ENCODE data around the gene TBK1. TPM values are rescaled to one million over a fixed set of nuclear protein-coding genes. Genes with fewer than 3 reads are reported as not detected.

The TBK1 gene
- 10 to 100 TPM; 48.4 to 57.1 (median 48.8) TPM for total RNA-seq
- total RNA-seq (2013): 60.1 TPM

DNA sequence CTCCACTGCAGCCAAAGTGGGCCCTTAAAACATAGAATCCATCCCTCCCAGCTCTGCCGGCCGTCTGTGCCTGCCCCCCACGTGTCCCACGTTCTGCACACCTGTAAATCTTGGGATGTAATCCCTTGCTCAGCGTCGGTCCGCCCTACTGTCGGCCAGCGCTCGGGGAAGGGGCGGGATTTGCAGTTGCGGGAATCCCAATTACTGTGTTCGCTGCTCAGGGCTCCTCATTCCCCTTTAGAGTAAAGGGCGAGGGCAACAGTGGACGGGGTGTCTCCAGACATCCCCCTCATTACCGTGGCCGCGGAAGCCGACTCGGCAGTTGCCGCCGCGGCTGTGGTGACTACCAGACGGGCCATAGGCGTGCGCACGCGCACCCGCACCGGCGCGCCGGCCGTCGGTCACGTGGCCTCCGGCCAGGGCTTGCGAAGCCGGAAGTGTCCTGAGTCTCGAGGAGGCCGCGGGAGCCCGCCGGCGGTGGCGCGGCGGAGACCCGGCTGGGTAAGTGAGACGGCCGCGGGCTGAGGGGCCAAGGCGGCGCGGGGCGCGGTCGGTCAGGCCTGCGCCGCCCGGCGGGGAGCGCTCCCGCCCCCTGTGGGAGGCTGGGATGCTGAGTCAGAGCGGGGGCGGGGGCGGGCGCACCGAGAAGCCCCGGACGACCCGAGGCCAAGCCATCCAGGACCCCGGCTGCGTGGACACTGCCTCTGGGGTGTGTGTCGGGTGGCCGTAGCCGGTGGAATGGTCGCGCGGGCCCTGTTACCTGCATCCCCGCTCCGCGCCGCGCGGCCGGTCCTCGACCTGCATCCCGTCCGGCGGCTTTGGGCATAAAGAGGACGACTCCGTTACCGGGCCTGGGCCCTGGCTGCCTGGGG is at the start of gene TBK1:
TBK1 (plus strand) TSS at position 434 of the 872 bp plus-strand sequence. CDS start 3,751 bp downstream, outside the sequence.
- Mint-ChIP-seq H3K4me3 (peak within 1 kb of the TSS; percentile 96), H3K9me3 (no peaks in the 10 kb centered on the region), H3K4me1 (peaks cover 40 to 46% of the 10 kb centered on the region in 2 donors), H3K36me3 (no peaks in the 10 kb centered on the region), H3K27me3 (ENCODE audit: low read depth in 2 of 2) (no peaks in the 10 kb centered on the region), H3K27ac (peak within 1 kb of the TSS; percentile 94 to 97)
- Histone ChIP-seq H3K4me3 (ENCODE audit: low read length) (peak within 1 kb of the TSS; percentile 98), H3K4me1 (ENCODE audit: control insufficient read depth, insufficient read depth, low read length) (peaks cover 11% of the 10 kb centered on the region), H3K27me3 (ENCODE audit: control insufficient read depth, insufficient read depth, low read length) (no peaks in the 10 kb centered on the region), H3K36me3 (ENCODE audit: control insufficient read depth, insufficient read depth, low read length) (peaks cover 4% of the 10 kb centered on the region), H3K9me3 (ENCODE audit: control insufficient read depth, insufficient read depth, low read length) (no peaks in the 10 kb centered on the region), H3K27ac (ENCODE audit: low read length) (peak within 1 kb of the TSS; percentile 89)
- TF ChIP-seq, protein P1, sequence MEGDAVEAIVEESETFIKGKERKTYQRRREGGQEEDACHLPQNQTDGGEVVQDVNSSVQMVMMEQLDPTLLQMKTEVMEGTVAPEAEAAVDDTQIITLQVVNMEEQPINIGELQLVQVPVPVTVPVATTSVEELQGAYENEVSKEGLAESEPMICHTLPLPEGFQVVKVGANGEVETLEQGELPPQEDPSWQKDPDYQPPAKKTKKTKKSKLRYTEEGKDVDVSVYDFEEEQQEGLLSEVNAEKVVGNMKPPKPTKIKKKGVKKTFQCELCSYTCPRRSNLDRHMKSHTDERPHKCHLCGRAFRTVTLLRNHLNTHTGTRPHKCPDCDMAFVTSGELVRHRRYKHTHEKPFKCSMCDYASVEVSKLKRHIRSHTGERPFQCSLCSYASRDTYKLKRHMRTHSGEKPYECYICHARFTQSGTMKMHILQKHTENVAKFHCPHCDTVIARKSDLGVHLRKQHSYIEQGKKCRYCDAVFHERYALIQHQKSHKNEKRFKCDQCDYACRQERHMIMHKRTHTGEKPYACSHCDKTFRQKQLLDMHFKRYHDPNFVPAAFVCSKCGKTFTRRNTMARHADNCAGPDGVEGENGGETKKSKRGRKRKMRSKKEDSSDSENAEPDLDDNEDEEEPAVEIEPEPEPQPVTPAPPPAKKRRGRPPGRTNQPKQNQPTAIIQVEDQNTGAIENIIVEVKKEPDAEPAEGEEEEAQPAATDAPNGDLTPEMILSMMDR (IDR thresholded peaks at IDR 0.05): no peak
- under 1% methylated on average over 94 of the region's 94 CpGs for WGBS (ENCODE audit: insufficient coverage)
- intact Hi-C loops (cut with micrococcal nuclease): loop anchor here (2.0 to 10.0 kb wide), 2 partner anchors 47 to 223 kb away; partner anchors contain the start of gene XPOT
- ATAC-seq (peak; percentile 71 to 84 (median 80)), DNase-seq (peak; percentile 72 to 77)

DNA sequence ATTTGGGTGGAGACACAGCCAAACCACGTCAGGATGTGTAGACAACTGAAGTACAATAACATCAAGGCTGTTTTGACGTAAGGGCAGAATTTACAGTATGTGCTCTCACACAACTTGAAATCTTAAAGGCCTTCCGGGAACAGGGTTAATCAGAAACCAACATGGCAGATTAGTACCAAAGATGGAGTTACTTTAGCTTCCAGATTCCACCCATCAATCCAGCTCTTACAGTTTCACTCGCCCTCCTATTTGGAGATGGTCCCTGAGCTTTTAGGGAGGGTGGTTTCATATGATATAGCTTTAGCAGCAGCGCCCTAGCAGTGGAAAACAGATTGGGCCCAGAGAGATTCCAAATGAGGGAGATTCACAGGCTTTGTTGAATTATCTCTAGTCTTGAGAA is 49.7 kb upstream of the TBK1 start:
- Mint-ChIP-seq H3K4me1 (peaks cover 8 to 15% of the 10 kb centered on the region in 2 donors), H3K27me3 (ENCODE audit: low read depth in 2 of 2) (peaks cover 8 to 10% of the 10 kb centered on the region in 2 donors), H3K9me3 (no peaks in the 10 kb centered on the region), H3K4me3 (no peak overlapping the region), H3K36me3 (no peaks in the 10 kb centered on the region), H3K27ac (no peak overlapping the region)
- no peak for ATAC-seq
- H3K27ac ChIP-seq (ENCODE audit: low read length): no peak overlapping the region
- intact Hi-C loops (cut with micrococcal nuclease): loop anchor here (10.0 kb wide), 1 partner anchor 763 kb away; the partner anchor contains the start of gene LEMD3
- no peaks in the 10 kb centered on the region for H3K36me3 ChIP-seq (ENCODE audit: control insufficient read depth, insufficient read depth, low read length)
- no peaks in the 10 kb centered on the region for H3K9me3 ChIP-seq (ENCODE audit: control insufficient read depth, insufficient read depth, low read length)
- no peak overlapping the region for H3K4me3 ChIP-seq (ENCODE audit: low read length)
- peaks cover 18% of the 10 kb centered on the region for H3K4me1 ChIP-seq (ENCODE audit: control insufficient read depth, insufficient read depth, low read length)
- no peaks in the 10 kb centered on the region for H3K27me3 ChIP-seq (ENCODE audit: control insufficient read depth, insufficient read depth, low read length)
- TF ChIP-seq, protein P1 (IDR thresholded peaks at IDR 0.05): no peak
- no peak for DNase-seq
- WGBS (ENCODE audit: insufficient coverage): 94% methylated on average over 4 of the region's 5 CpGs

DNA sequence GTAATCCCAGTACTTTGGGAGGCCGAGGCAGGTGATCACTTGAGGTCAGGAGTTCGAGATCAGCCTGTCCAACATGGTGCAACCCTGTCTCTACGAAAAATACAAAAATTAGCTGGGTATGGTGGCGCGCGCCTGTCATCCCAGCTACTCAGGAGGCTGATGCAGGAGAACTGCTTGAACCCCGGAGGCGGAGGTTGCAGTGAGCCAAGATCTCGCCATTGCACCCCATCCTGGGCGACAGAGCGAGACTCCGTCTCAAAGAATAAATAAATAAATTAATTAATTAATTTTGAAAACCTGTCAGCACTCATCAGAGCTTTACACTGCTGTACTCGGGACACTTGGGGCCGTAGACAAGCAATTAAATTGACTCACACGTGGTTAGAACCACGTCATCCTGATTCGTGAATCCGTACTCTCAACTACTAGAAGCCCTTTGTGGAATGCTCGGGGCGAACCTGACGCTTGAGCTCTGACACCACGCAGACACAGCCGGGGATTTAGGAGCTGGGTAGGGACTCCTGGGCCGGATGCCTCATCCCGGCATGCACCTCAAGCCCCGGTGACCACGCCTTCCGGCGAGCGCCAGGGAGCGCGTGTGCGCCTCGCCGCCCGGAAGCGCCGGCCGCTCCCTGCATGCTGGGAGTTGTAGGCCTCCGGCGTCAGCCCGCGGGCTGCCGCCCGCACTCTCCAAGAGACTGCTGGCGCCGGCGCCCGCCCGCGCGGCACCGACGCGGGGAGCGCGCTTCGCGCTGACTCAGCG is 48.0 kb upstream of the TBK1 start, which contains the start of gene XPOT:
XPOT (plus strand) TSS at position 686 of the 763 bp plus-strand sequence. CDS start 5,644 bp downstream, outside the sequence.
- Mint-ChIP-seq H3K27me3 (ENCODE audit: low read depth in 2 of 2) (peaks cover 8 to 10% of the 10 kb centered on the region in 2 donors), H3K4me1 (peaks cover 8 to 15% of the 10 kb centered on the region in 2 donors), H3K27ac (peak within 1 kb of the TSS; percentile 88 to 98), H3K4me3 (peak within 1 kb of the TSS; percentile 99), H3K36me3 (no peaks in the 10 kb centered on the region), H3K9me3 (no peaks in the 10 kb centered on the region)
- H3K9me3 ChIP-seq (ENCODE audit: control insufficient read depth, insufficient read depth, low read length): no peaks in the 10 kb centered on the region
- H3K27me3 ChIP-seq (ENCODE audit: control insufficient read depth, insufficient read depth, low read length): no peaks in the 10 kb centered on the region
- 12% methylated on average over 57 of the region's 60 CpGs for WGBS (ENCODE audit: insufficient coverage)
- peak within 1 kb of the TSS; percentile 96 for H3K27ac ChIP-seq (ENCODE audit: low read length)
- H3K36me3 ChIP-seq (ENCODE audit: control insufficient read depth, insufficient read depth, low read length): no peaks in the 10 kb centered on the region
- TF ChIP-seq, protein P1 (IDR thresholded peaks at IDR 0.05): no peak
- peaks cover 18% of the 10 kb centered on the region for H3K4me1 ChIP-seq (ENCODE audit: control insufficient read depth, insufficient read depth, low read length)
- H3K4me3 ChIP-seq (ENCODE audit: low read length): peak within 1 kb of the TSS; percentile 100
- DNase-seq: peak; percentile 87 to 98
- peak; percentile 90 to 98 (median 93) for ATAC-seq
- intact Hi-C loops (cut with micrococcal nuclease): loop anchor here (1.0 to 10.0 kb wide), 3 partner anchors 49 to 761 kb away; partner anchors contain the start of genes KICS2, LEMD3 and TBK1

All from natural killer cell (primary cell).